ENCODE data around the gene TNFAIP2.

The TNFAIP2 gene

GRCh38 chr14:103136388-103137271 lies 13.4 kb downstream of the TNFAIP2 start:
- Mint-ChIP-seq H3K27ac (peak overlapping the region; percentile 78), H3K4me1 (peaks cover 69% of the 10 kb centered on the region), H3K27me3 (ENCODE audit: low read depth, poor library complexity) (peaks cover 10% of the 10 kb centered on the region), H3K9me3 (no peaks in the 10 kb centered on the region), H3K36me3 (ENCODE audit: low read depth) (peaks cover 24% of the 10 kb centered on the region), H3K4me3 (no peak overlapping the region)
- no peak for DNase-seq
- TF ChIP-seq CTCF (IDR thresholded peaks at IDR 0.05) = no peak

- peak overlapping the region; percentile 45 for H3K4me3 Mint-ChIP-seq
Observed at GRCh38 chr14:103137689-103138300, 14.5 kb downstream of the TNFAIP2 start.

GRCh38 chr14:103138301-103139131 lies 15.3 kb downstream of the TNFAIP2 start:
- Mint-ChIP-seq H3K27ac (no peak overlapping the region), H3K4me1 (peaks cover 74% of the 10 kb centered on the region), H3K4me3 (peak overlapping the region; percentile 78), H3K27me3 (ENCODE audit: low read depth, poor library complexity) (peaks cover 25% of the 10 kb centered on the region), H3K9me3 (no peaks in the 10 kb centered on the region), H3K36me3 (ENCODE audit: low read depth) (peaks cover 24% of the 10 kb centered on the region)
- no peak for TF ChIP-seq CTCF (IDR thresholded peaks at IDR 0.05)
- DNase-seq = peak; percentile 68

More at GRCh38 chr14:103137689-103138300, 14.5 kb downstream of the TNFAIP2 start:
- no peak for TF ChIP-seq CTCF (IDR thresholded peaks at IDR 0.05)
- Mint-ChIP-seq H3K27ac (no peak overlapping the region), H3K4me1 (peaks cover 74% of the 10 kb centered on the region), H3K9me3 (no peaks in the 10 kb centered on the region), H3K27me3 (ENCODE audit: low read depth, poor library complexity) (peaks cover 18% of the 10 kb centered on the region), H3K36me3 (ENCODE audit: low read depth) (peaks cover 24% of the 10 kb centered on the region)
- DNase-seq = no peak

- H3K4me1 Mint-ChIP-seq = peaks cover 76% of the 10 kb centered on the region
- peaks cover 27% of the 10 kb centered on the region for H3K27me3 Mint-ChIP-seq (ENCODE audit: low read depth, poor library complexity)
- H3K36me3 Mint-ChIP-seq (ENCODE audit: low read depth) = peaks cover 15% of the 10 kb centered on the region
- no peak for DNase-seq
- no peak for TF ChIP-seq CTCF (IDR thresholded peaks at IDR 0.05)
- peak overlapping the region; percentile 78 for H3K4me3 Mint-ChIP-seq
- no peak overlapping the region for H3K27ac Mint-ChIP-seq
- no peaks in the 10 kb centered on the region for H3K9me3 Mint-ChIP-seq
Observed at GRCh38 chr14:103139132-103140025, 16.1 kb downstream of the TNFAIP2 start.
